ENCODE measurements around the gene EVI5.

- TF ChIP-seq POLR2AphosphoS5 (IDR thresholded peaks at IDR 0.05): no peak
- TF ChIP-seq CTCF (IDR thresholded peaks at IDR 0.05; ENCODE audit: poor library complexity, severe bottlenecking): no peak
- no peak for TF ChIP-seq EP300 (conservative IDR thresholded peaks at IDR 0.05; ENCODE audit: poor library complexity, severe bottlenecking)
- TF ChIP-seq REST (IDR thresholded peaks at IDR 0.05; ENCODE audit: borderline replicate concordance): no peak
- TF ChIP-seq EZH2 (IDR thresholded peaks at IDR 0.05; ENCODE audit: borderline replicate concordance, insufficient read depth, low read length, poor library complexity, severe bottlenecking): no peak
- TF ChIP-seq RAD21 (conservative IDR thresholded peaks at IDR 0.05): no peak
Measured at GRCh38 chr1:92709738-92710137, 75.2 kb downstream of the EVI5 start.
